IMR-90 (cell line): Measurements from ENCODE around the gene HLA-DOB. TPM values are rescaled to one million over a fixed set of nuclear protein-coding genes. Genes with fewer than 3 reads are reported as not detected.

Experiments
- ATAC-seq: fragments of 200-7000 bp; cut with Tn5 transposase; 2 replicates; pipeline ENCODE4 v1.9.1; 2020; ENCODE audit warnings: low read depth, mild to moderate bottlenecking, moderate library complexity
- BruUV-seq: library from RNA; stranded (reverse); fragments of 400-500 nt; replicated peaks from 2 replicates; lab custom pipeline; 2021; lab: Mats Ljungman, UMichigan
- CTCF ChIA-PET: fragments of 300-600 bp; formaldehyde crosslinking; extraction: SDS; loops from one replicate; lab custom pipeline; 2021; ENCODE audit warnings: antibody characterized with exemption; lab: Yijun Ruan, JAX
- POLR2A ChIA-PET: fragments of 300-600 bp; sonication (Branson Sonifier 250); formaldehyde crosslinking; loops from one replicate; lab custom pipeline; 2022; ENCODE audit warnings: antibody characterized with exemption; ENCODE audit not compliant: unreplicated experiment; lab: Charles Lee
- DNase-seq: peaks from one replicate; pipeline ENCODE4 v3.0.0; 2013
- H2AFZ ChIP-seq: replicated peaks from 2 replicates; pipeline ENCODE3; 2013; ENCODE audit warnings: low read length, mild to moderate bottlenecking; ENCODE audit not compliant: poor library complexity
- H2AK5ac ChIP-seq: 2 replicates; pipeline ENCODE4 v1.6.1; 2013; ENCODE audit warnings: low read depth, low read length, inconsistent platforms
- H2AK9ac ChIP-seq: replicated peaks from 2 replicates; pipeline ENCODE3; 2013; ENCODE audit warnings: mild to moderate bottlenecking, low read depth, low read length, moderate library complexity; ENCODE audit not compliant: poor library complexity
- H2BK120ac ChIP-seq: 2 replicates; pipeline ENCODE4 v1.6.1; 2013; ENCODE audit warnings: low read depth, low read length, inconsistent platforms
- H2BK15ac ChIP-seq: 3 replicates; pipeline ENCODE4 v1.6.1; 2013; ENCODE audit warnings: low read depth, low read length, inconsistent platforms
- H2BK20ac ChIP-seq: 2 replicates; pipeline ENCODE4 v1.6.1; 2013; ENCODE audit warnings: low read depth, mild to moderate bottlenecking, inconsistent platforms, low read length, moderate library complexity
- H2BK5ac ChIP-seq: 2 replicates; pipeline ENCODE4 v1.6.1; 2013; ENCODE audit warnings: mild to moderate bottlenecking, low read depth, low read length, inconsistent platforms; ENCODE audit not compliant: poor library complexity, severe bottlenecking
- H3K14ac ChIP-seq: replicated peaks from 2 replicates; pipeline ENCODE4 v1.6.1; 2013; ENCODE audit warnings: low read depth, low read length, inconsistent platforms
- H3K18ac ChIP-seq: 2 replicates; pipeline ENCODE4 v1.6.1; 2013; ENCODE audit warnings: low read depth, low read length, control low read depth
- H3K23ac ChIP-seq: 2 replicates; pipeline ENCODE4 v1.6.1; 2013; ENCODE audit warnings: low read depth, low read length, inconsistent platforms
- H3K27ac ChIP-seq: 2 replicates; pipeline ENCODE4 v1.5.1; 2013; ENCODE audit warnings: mild to moderate bottlenecking, control low read depth, low read length; ENCODE audit not compliant: insufficient read depth
- H3K27me3 ChIP-seq: 2 replicates; pipeline ENCODE4 v1.6.1; 2013; ENCODE audit warnings: low read length; ENCODE audit not compliant: control insufficient read depth, insufficient read depth
- H3K36me3 ChIP-seq: 2 replicates; pipeline ENCODE4 v1.6.1; 2013; ENCODE audit warnings: low read length, mixed read lengths; ENCODE audit not compliant: control insufficient read depth, insufficient read depth
- H3K4ac ChIP-seq: 2 replicates; pipeline ENCODE4 v1.6.1; 2013; ENCODE audit warnings: low read depth, low read length, inconsistent platforms
- H3K4me1 ChIP-seq: 2 replicates; pipeline ENCODE4 v1.6.1; 2013; ENCODE audit warnings: low read length, mixed read lengths; ENCODE audit not compliant: control insufficient read depth, insufficient read depth
- H3K4me2 ChIP-seq: 2 replicates; pipeline ENCODE4 v1.6.1; 2013; ENCODE audit warnings: low read depth, mild to moderate bottlenecking, control low read depth, low read length, moderate library complexity
- H3K4me3 ChIP-seq: 2 replicates; pipeline ENCODE4 v1.5.1; 2013; ENCODE audit warnings: low read depth, mild to moderate bottlenecking, control low read depth, low read length, moderate library complexity; ENCODE audit not compliant: insufficient read depth
- H3K56ac ChIP-seq: 2 replicates; pipeline ENCODE4 v1.6.1; 2013; ENCODE audit warnings: low read length, inconsistent platforms; ENCODE audit not compliant: insufficient read depth; ENCODE audit errors: extremely low read depth
- H3K79me1 ChIP-seq, 2 experiments: 2 replicates each; pipeline ENCODE4 v1.6.1; 2013; ENCODE audit warnings: low read length in 2 of 2, inconsistent platforms in 1 of 2, low read depth in 1 of 2
- H3K9ac ChIP-seq: 2 replicates; pipeline ENCODE4 v1.6.1; 2013; ENCODE audit warnings: low read depth, low read length, control low read depth
- H3K9me1 ChIP-seq: 2 replicates; pipeline ENCODE4 v1.6.1; 2013; ENCODE audit warnings: low read length, inconsistent platforms; ENCODE audit not compliant: insufficient read depth
- H3K9me3 ChIP-seq: 2 replicates; pipeline ENCODE4 v1.6.1; 2013; ENCODE audit warnings: low read length; ENCODE audit not compliant: control insufficient read depth, insufficient read depth
- H4K20me1 ChIP-seq: 2 replicates; pipeline ENCODE4 v1.6.1; 2013; ENCODE audit warnings: low read length, inconsistent platforms; ENCODE audit not compliant: insufficient read depth
- H4K5ac ChIP-seq: 2 replicates; pipeline ENCODE4 v1.6.1; 2013; ENCODE audit warnings: mild to moderate bottlenecking, low read depth, low read length, control low read depth
- H4K8ac ChIP-seq, 2 experiments: 2 replicates each; pipeline ENCODE4 v1.6.1; 2013; ENCODE audit warnings: low read depth in 2 of 2, low read length in 2 of 2, control low read depth in 1 of 2, inconsistent platforms in 1 of 2
- H4K91ac ChIP-seq: 2 replicates; pipeline ENCODE4 v1.6.1; 2013; ENCODE audit warnings: low read depth, low read length, inconsistent platforms; ENCODE audit not compliant: insufficient read depth
- BHLHE40 ChIP-seq: fragments of 150-350 bp; IDR thresholded peaks from 2 replicates; pipeline ENCODE4 v1.6.1; 2016; ENCODE audit warnings: mild to moderate bottlenecking, low read depth, low read length
- CHD1 ChIP-seq: IDR thresholded peaks from 2 replicates; pipeline ENCODE4 v1.6.1; 2012; ENCODE audit warnings: low read depth, low read length, improper control_type of control experiment
- FOS ChIP-seq: fragments of 150-350 bp; IDR thresholded peaks from 2 replicates; pipeline ENCODE4 v1.6.1; 2016; ENCODE audit warnings: low read depth, low read length
- MAFK ChIP-seq: IDR thresholded peaks from 2 replicates; pipeline ENCODE4 v1.6.1; 2012; ENCODE audit warnings: low read depth, low read length, improper control_type of control experiment
- MAZ ChIP-seq: IDR thresholded peaks from 2 replicates; pipeline ENCODE4 v1.6.1; 2012; ENCODE audit warnings: low read depth, mild to moderate bottlenecking, low read length, improper control_type of control experiment, moderate library complexity, borderline replicate concordance
- MXI1 ChIP-seq: IDR thresholded peaks from 2 replicates; pipeline ENCODE4 v1.6.1; 2012; ENCODE audit warnings: low read depth, mild to moderate bottlenecking, low read length, moderate library complexity, borderline replicate concordance
- POLR2A ChIP-seq: IDR thresholded peaks from 2 replicates; pipeline ENCODE4 v1.6.1; 2012; ENCODE audit warnings: mild to moderate bottlenecking, low read depth, low read length
- RAD21 ChIP-seq: IDR thresholded peaks from 2 replicates; pipeline ENCODE4 v1.6.1; 2012; ENCODE audit warnings: low read length, improper control_type of control experiment
- RCOR1 ChIP-seq: IDR thresholded peaks from 2 replicates; pipeline ENCODE4 v1.6.1; 2012; ENCODE audit warnings: mild to moderate bottlenecking, low read length, improper control_type of control experiment; ENCODE audit not compliant: insufficient replicate concordance
- RFX5 ChIP-seq: IDR thresholded peaks from 2 replicates; pipeline ENCODE4 v1.8.0; 2012; ENCODE audit warnings: low read depth, mild to moderate bottlenecking, low read length, moderate library complexity
- SMC3 ChIP-seq: fragments of 150-350 bp; IDR thresholded peaks from 2 replicates; pipeline ENCODE4 v1.6.1; 2016; ENCODE audit warnings: low read depth, mild to moderate bottlenecking, antibody characterized with exemption, low read length, moderate library complexity
- WGBS, 2 experiments: methylation state at CpG; one replicate each; pipeline versions ENCODE4 v1.1.5 to v1.1.7; 2013; ENCODE audit warnings: missing lambda C conversion rate in 2 of 2; ENCODE audit not compliant: insufficient read length in 1 of 2; ENCODE audit errors: extremely low coverage in 2 of 2; 5-methylcytosine and 5-hydroxymethylcytosine counted together
- dilution Hi-C: fragments of 300-500 bp; cut with HindIII; formaldehyde crosslinking; loops from one replicate; pipeline ENCODE4 v1.14.3; 2018; ENCODE audit warnings: low sequenced_read_pairs; ENCODE audit not compliant: unreplicated experiment
- in situ Hi-C: fragments of 300-500 bp; cut with MboI; formaldehyde crosslinking; loops from 3 replicates; pipeline ENCODE4 v1.14.3; 2019; ENCODE audit warnings: low sequenced_read_pairs, inconsistent platforms, mixed read lengths
- intact Hi-C: fragments of 100-400 bp; cut with micrococcal nuclease; formaldehyde crosslinking; loops from 2 replicates; pipeline ENCODE4 v1.10.0; 2022
- polyA plus RNA-seq, 3 experiments: library from polyadenylated mRNA; depleted of rRNA; stranded (reverse); fragments of >200 nt; gene quantifications; 2 replicates each; pipeline ENCODE4 v1.2.3, GENCODE V29; 2012; ENCODE audit warnings: low replicate concordance in 1 of 3
- total RNA-seq: library from RNA; depleted of rRNA; stranded (reverse); fragments of >200 nt; gene quantifications from 2 replicates; pipeline ENCODE4 v1.2.3, GENCODE V29; 2012
- TF ChIP-seq, protein P1 (sequence below): fragments of 150-350 bp; IDR thresholded peaks from 2 replicates; pipeline ENCODE4 v1.6.1; 2017; ENCODE audit warnings: mild to moderate bottlenecking, antibody characterized with exemption, low read length, low read depth
- TF ChIP-seq, protein P2 (sequence below): conservative IDR thresholded peaks from 2 replicates; pipeline ENCODE4 v1.5.1; 2012; ENCODE audit warnings: mild to moderate bottlenecking, low read depth, low read length, improper control_type of control experiment

The HLA-DOB gene
- total and polyA plus RNA-seq, 2 of the 4 experiments (the other 2 are of a cell fraction), result 0.36 to 2.3 TPM

DNA sequence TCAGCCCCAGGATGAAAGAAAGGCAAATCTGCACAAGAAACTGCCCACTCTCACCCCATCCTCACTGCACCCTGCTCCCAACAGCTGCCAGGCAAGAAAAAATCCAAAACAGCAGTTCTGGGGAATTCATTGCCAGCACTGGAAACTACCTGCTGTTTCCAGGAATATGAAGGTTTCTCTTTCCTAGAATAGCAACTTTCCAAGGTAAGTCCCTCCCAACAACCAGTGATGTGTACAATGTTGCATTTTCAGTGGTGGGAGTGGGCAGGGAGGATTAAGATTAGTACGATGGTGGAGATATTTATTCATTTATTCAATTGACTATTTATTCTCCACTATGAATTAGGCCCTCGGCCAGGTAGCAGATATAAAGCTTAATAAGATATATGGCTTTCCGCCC lies 10.2 kb upstream of the HLA-DOB start:
- Histone ChIP-seq H4K5ac (no peak overlapping the region), H2BK20ac (no peak overlapping the region), H2BK120ac (no peak overlapping the region), H3K36me3 (peaks cover 20% of the 10 kb centered on the region), H3K56ac (no peak overlapping the region), H2BK15ac (no peak overlapping the region), H2AK5ac (no peak overlapping the region), H3K9me1 (no peaks in the 10 kb centered on the region), H3K14ac (no peak overlapping the region), H4K8ac (no peak overlapping the region), H3K79me1 (no peaks in the 10 kb centered on the region), H3K9ac (no peak overlapping the region), H3K9me3 (no peaks in the 10 kb centered on the region), H3K4me2 (no peak overlapping the region), H4K91ac (no peak overlapping the region), H3K18ac (no peak overlapping the region), H3K27ac (no peak overlapping the region), H3K4me3 (no peak overlapping the region), H2AFZ (no peak overlapping the region), H3K23ac (no peak overlapping the region), H2BK5ac (no peak overlapping the region), H3K4ac (no peak overlapping the region), H3K27me3 (no peaks in the 10 kb centered on the region), H3K4me1 (peaks cover 2% of the 10 kb centered on the region; the same call in 1 of the 2 replicates), H4K20me1 (no peaks in the 10 kb centered on the region), H2AK9ac (no peak overlapping the region)
- no TSS peak for BruUV-seq
- intact Hi-C loops (no loop called here), in situ Hi-C loops (no loop called here), dilution Hi-C loops (no loop called here)
- CTCF ChIA-PET, result interaction anchor here (1.4 to 2.4 kb wide), 3 partner anchors 11 to 34 kb away, joined by 3 to 12 read pairs (median 3); partner anchors contain the start of gene TAP2
- POLR2A ChIA-PET, result no interaction called here
- 100% methylated on average over 1 of the region's 3 CpGs; no CpG with 5 or more reads in 1 of the 2 experiments for WGBS, 2 experiments
- DNase-seq (no peak), ATAC-seq (no peak)
- TF ChIP-seq RFX5 (no peak), CHD1 (no peak), POLR2A (no peak), MXI1 (no peak), RCOR1 (no peak), BHLHE40 (no peak), SMC3 (no peak), RAD21 (no peak), MAZ (no peak), FOS (no peak), MAFK (no peak)
- TF ChIP-seq, protein P1, sequence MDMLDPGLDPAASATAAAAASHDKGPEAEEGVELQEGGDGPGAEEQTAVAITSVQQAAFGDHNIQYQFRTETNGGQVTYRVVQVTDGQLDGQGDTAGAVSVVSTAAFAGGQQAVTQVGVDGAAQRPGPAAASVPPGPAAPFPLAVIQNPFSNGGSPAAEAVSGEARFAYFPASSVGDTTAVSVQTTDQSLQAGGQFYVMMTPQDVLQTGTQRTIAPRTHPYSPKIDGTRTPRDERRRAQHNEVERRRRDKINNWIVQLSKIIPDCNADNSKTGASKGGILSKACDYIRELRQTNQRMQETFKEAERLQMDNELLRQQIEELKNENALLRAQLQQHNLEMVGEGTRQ, result no peak
- TF ChIP-seq, protein P2, sequence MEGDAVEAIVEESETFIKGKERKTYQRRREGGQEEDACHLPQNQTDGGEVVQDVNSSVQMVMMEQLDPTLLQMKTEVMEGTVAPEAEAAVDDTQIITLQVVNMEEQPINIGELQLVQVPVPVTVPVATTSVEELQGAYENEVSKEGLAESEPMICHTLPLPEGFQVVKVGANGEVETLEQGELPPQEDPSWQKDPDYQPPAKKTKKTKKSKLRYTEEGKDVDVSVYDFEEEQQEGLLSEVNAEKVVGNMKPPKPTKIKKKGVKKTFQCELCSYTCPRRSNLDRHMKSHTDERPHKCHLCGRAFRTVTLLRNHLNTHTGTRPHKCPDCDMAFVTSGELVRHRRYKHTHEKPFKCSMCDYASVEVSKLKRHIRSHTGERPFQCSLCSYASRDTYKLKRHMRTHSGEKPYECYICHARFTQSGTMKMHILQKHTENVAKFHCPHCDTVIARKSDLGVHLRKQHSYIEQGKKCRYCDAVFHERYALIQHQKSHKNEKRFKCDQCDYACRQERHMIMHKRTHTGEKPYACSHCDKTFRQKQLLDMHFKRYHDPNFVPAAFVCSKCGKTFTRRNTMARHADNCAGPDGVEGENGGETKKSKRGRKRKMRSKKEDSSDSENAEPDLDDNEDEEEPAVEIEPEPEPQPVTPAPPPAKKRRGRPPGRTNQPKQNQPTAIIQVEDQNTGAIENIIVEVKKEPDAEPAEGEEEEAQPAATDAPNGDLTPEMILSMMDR, result no peak
